ENCODE data around the gene NUTM2A. TPM values are rescaled to one million over a fixed set of nuclear protein-coding genes. Genes with fewer than 3 reads are reported as not detected.
"Not testable (repeated sequence)": the region's sequence is repeated elsewhere in the genome, so short reads cannot be mapped to it uniquely, and the experiment has no call there.

NUTM2A gene
- total RNA-seq, 1 donor from 2014 or later, result 1.0 TPM

DNA sequence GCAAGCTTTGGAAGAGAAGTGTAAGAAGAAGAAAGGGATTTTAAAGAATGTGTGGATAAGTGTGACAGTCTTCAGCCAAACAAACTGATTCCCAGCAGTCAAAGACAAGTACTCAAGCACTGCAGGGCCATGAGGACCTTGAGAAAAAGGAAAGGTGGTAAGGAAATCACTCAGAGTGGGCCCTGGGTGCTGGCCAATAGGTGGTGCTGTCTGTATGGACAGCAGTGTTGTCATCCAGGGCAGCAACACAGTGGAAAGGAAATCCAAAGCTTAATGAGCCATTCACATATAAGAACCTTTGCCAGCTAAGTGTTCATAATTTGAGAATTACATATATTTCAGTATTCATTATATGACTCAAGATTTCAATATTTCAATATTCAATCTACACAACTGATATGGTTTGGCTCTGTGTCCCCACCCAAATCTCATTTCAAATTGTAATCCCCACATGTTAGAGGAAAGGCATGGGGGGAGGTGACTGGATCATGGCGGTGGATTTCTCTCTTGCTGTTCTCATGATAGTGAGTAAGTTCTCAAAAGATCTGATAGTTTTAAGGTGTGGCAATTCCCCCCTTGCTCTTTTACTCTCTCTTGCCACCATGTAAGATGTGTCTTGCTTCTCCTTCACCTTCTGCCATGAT is 55.6 kb downstream of the NUTM2A start:
- intact Hi-C loops (cut with micrococcal nuclease); DNase-seq; POLR2A ChIA-PET; H3K4me3 Mint-ChIP-seq; ATAC-seq (ENCODE audit: low read depth); CTCF ChIA-PET; H3K9me3 Mint-ChIP-seq; H3K27ac Mint-ChIP-seq; H3K27me3 Mint-ChIP-seq; H3K36me3 Mint-ChIP-seq (ENCODE audit: low read depth); H3K4me1 Mint-ChIP-seq: not testable (repeated sequence)

Other genes starting within 250 kb of the NUTM2A start
- gene FAM25A, start 205.2 kb upstream of the NUTM2A start, total RNA-seq, result not detected in 2 replicates
- 96.5 and 98.4 TPM in 2 replicates for gene GLUD1, start 130.6 kb upstream of the NUTM2A start, total RNA-seq
- 29.3 and 29.6 TPM in 2 replicates for gene SHLD2, start 130.2 kb upstream of the NUTM2A start, total RNA-seq
- 1.9 and 3.7 TPM in 2 replicates for gene NUTM2D, start 132.3 kb downstream of the NUTM2A start, total RNA-seq

Data from activated B cell treated with CpG ODN at 0.5 μM for 24 hours (primary cell).